ENCODE data around the gene CUX1. TPM values are rescaled to one million over a fixed set of nuclear protein-coding genes. Genes with fewer than 3 reads are reported as not detected.

Gene CUX1
- total and polyA plus RNA-seq, 2 of the 13 experiments (the other 11 are each of a cell fraction or from before 2014, with no cell fraction given), result 13.7 to 14.9 TPM

- TF ChIP-seq ZBTB33 (CRISPR knock-in tag; IDR thresholded peaks at IDR 0.05), result no peak
- TF ChIP-seq KLF16 (CRISPR knock-in tag; IDR thresholded peaks at IDR 0.05), result no peak
- no peak for TF ChIP-seq DBP (CRISPR knock-in tag; IDR thresholded peaks at IDR 0.05; ENCODE audit: not compliant biosample characterization)
- no peak for TF ChIP-seq DNMT3B (CRISPR knock-in tag; conservative IDR thresholded peaks at IDR 0.05)
- TF ChIP-seq AGO1 (IDR thresholded peaks at IDR 0.05; ENCODE audit: low read depth, low read length, poor library complexity, severe bottlenecking), result no peak
- no peak for TF ChIP-seq HDAC1 (CRISPR knock-in tag; IDR thresholded peaks at IDR 0.05)
- peak; percentile 40; the same call in 1 of the 2 replicates for TF ChIP-seq ZNF563 (CRISPR knock-in tag; IDR thresholded peaks at IDR 0.05)
- TF ChIP-seq ZSCAN29 (CRISPR knock-in tag; conservative IDR thresholded peaks at IDR 0.05), result no peak
- peak; percentile 4; the same call in 1 of the 2 replicates for TF ChIP-seq NFKB2 (CRISPR knock-in tag; IDR thresholded peaks at IDR 0.05; ENCODE audit: borderline replicate concordance)
- no peak for TF ChIP-seq ZNF326 (CRISPR knock-in tag; IDR thresholded peaks at IDR 0.05; ENCODE audit: borderline replicate concordance)
- TF ChIP-seq ZGPAT (CRISPR knock-in tag; IDR thresholded peaks at IDR 0.05), result no peak
- no peak for TF ChIP-seq XBP1 (CRISPR knock-in tag; IDR thresholded peaks at IDR 0.05)
- no peak for TF ChIP-seq DR1 (CRISPR knock-in tag; IDR thresholded peaks at IDR 0.05)
- TF ChIP-seq GATAD2A (CRISPR knock-in tag; IDR thresholded peaks at IDR 0.05), result no peak
- no peak for TF ChIP-seq ZNF251 (CRISPR knock-in tag; IDR thresholded peaks at IDR 0.05)
- TF ChIP-seq LBX2 (CRISPR knock-in tag; IDR thresholded peaks at IDR 0.05; ENCODE audit: borderline replicate concordance), result 0 out of 2 replicates have a peak, but pooled peaks have one; percentile 48
- no peak for TF ChIP-seq TOE1 (CRISPR knock-in tag; IDR thresholded peaks at IDR 0.05)
- peak; percentile 16; the same call in 1 of the 2 replicates for TF ChIP-seq HIC2 (CRISPR knock-in tag; IDR thresholded peaks at IDR 0.05; ENCODE audit: low read depth)
- 0 out of 2 replicates have a peak, but pooled peaks have one; percentile 61 for TF ChIP-seq DNMT1 (CRISPR knock-in tag; IDR thresholded peaks at IDR 0.05)
- TF ChIP-seq CERS6 (CRISPR knock-in tag; IDR thresholded peaks at IDR 0.05), result no peak
- TF ChIP-seq PAF1 (CRISPR knock-in tag; IDR thresholded peaks at IDR 0.05), result no peak
- no peak for TF ChIP-seq RNF2 (conservative IDR thresholded peaks at IDR 0.05; ENCODE audit: low read depth)
- TF ChIP-seq ZNF850 (CRISPR knock-in tag; conservative IDR thresholded peaks at IDR 0.05), result no peak
Observed at GRCh38 chr7:102272917-102273748, 455.7 kb downstream of the CUX1 start (continued).
